Lower lobe of right lung (tissue), 2 donors: Measurements from ENCODE around the gene DOK1. TPM values are rescaled to one million over a fixed set of nuclear protein-coding genes. Genes with fewer than 3 reads are reported as not detected.

ENCODE experiments used
- ATAC-seq, 2 donors: fragments of 200-7000 bp; cut with Tn5 transposase; one replicate each; pipeline ENCODE4 v1.9.1; 2020 to 2022; ENCODE audit warnings: mild to moderate bottlenecking in 2 of 2, moderate library complexity in 2 of 2
- DNase-seq: peaks from one replicate; pipeline ENCODE4 v3.0.0-alpha.2; 2020
- H3K27ac ChIP-seq: fragments of 200-600 bp; one replicate; pipeline ENCODE4 v1.8.0; 2022
- H3K27me3 ChIP-seq: fragments of 200-600 bp; one replicate; pipeline ENCODE4 v1.8.0; 2022; ENCODE audit warnings: low read depth
- H3K36me3 ChIP-seq: fragments of 200-600 bp; one replicate; pipeline ENCODE4 v1.8.0; 2022; ENCODE audit warnings: mild to moderate bottlenecking
- H3K4me1 ChIP-seq: fragments of 200-600 bp; one replicate; pipeline ENCODE4 v1.8.0; 2022
- H3K4me3 ChIP-seq: fragments of 200-600 bp; one replicate; pipeline ENCODE4 v1.8.0; 2022; ENCODE audit warnings: mild to moderate bottlenecking
- H3K9me3 ChIP-seq: fragments of 200-600 bp; one replicate; pipeline ENCODE4 v1.8.0; 2022
- CTCF ChIP-seq: fragments of 200-600 bp; IDR thresholded peaks from one replicate; pipeline ENCODE4 v1.8.0; 2022; ENCODE audit warnings: antibody characterized with exemption, mild to moderate bottlenecking
- intact Hi-C: fragments of 100-400 bp; cut with DNase I; formaldehyde crosslinking; loops from one replicate; pipeline ENCODE4 v1.11.0; 2022
- total RNA-seq: library from RNA; stranded (reverse); fragmentation: NEBNext Ultra II Directional; extraction: Animal tissue kit (Norgen Biotek cat#: 25700); gene quantifications from one replicate; pipeline ENCODE4 v1.2.1, GENCODE V29; 2021
- donor health status: DM: no; HTN: yes; CAD: no; lungs with severe emphysema.

DOK1 gene
- total RNA-seq, 1 donor from 2014 or later = 38.4 TPM

GRCh38 chr2:74606927-74607326 is 52.4 kb downstream of the DOK1 start:
- Histone ChIP-seq H3K27ac (no peak overlapping the region), H3K4me1 (no peaks in the 10 kb centered on the region), H3K9me3 (no peaks in the 10 kb centered on the region), H3K27me3 (peaks cover 2% of the 10 kb centered on the region), H3K4me3 (no peak overlapping the region), H3K36me3 (no peaks in the 10 kb centered on the region)
- no peak for TF ChIP-seq CTCF
- DNase-seq = no peak
- intact Hi-C loops = no loop called here
- no peak for ATAC-seq

Other genes with a start within 250 kb of the DOK1 start
- gene SLC4A5, start 211.3 kb upstream of the DOK1 start, total RNA-seq = 4.2 TPM
- 142 TPM for gene DCTN1, start 174.4 kb upstream of the DOK1 start, total RNA-seq
- gene C2orf81, start 133.1 kb upstream of the DOK1 start, total RNA-seq = 10.0 TPM
- 14.5 TPM for gene WDR54, start 133.0 kb upstream of the DOK1 start, total RNA-seq
- gene RTKN, start 112.8 kb upstream of the DOK1 start, total RNA-seq = 27.5 TPM
- gene INO80B, start 99.6 kb upstream of the DOK1 start, total RNA-seq = 38.4 TPM
- gene WBP1, start 96.3 kb upstream of the DOK1 start, total RNA-seq = 60.1 TPM
- 50.9 TPM for gene MOGS, start 89.3 kb upstream of the DOK1 start, total RNA-seq
- 81.3 TPM for gene MRPL53, start 82.0 kb upstream of the DOK1 start, total RNA-seq
- gene CCDC142, start 71.7 kb upstream of the DOK1 start, total RNA-seq = 20.2 TPM
- gene TTC31, start 71.6 kb upstream of the DOK1 start, total RNA-seq = 23.0 TPM
- 1.5 TPM for gene LBX2, start 55.1 kb upstream of the DOK1 start, total RNA-seq
- gene PCGF1, start 47.0 kb upstream of the DOK1 start, total RNA-seq = 28.4 TPM
- not detected for gene TLX2, start 40.3 kb upstream of the DOK1 start, total RNA-seq
- 0.44 TPM for gene DQX1, start 28.5 kb upstream of the DOK1 start, total RNA-seq
- gene AUP1, start 25.0 kb upstream of the DOK1 start, total RNA-seq = 122 TPM
- gene HTRA2, start 24.8 kb upstream of the DOK1 start, total RNA-seq = 34.3 TPM
- 12.1 TPM for gene LOXL3, start 778 bp upstream of the DOK1 start, total RNA-seq
- 1.8 TPM for gene M1AP, start 93.6 kb downstream of the DOK1 start, total RNA-seq
- 12.0 TPM for gene SEMA4F, start 99.5 kb downstream of the DOK1 start, total RNA-seq